Measurements from ENCODE around the gene WBP4.

- TF ChIP-seq CTCF (IDR thresholded peaks at IDR 0.05) (no peak), POLR2A (IDR thresholded peaks at IDR 0.05) (no peak)
These were observed 69.0 kb downstream of the WBP4 start for GRCh38 chr13:41130356-41130755.

All from right lobe of liver (tissue), 4 donors.